GM23338 (cell line): ENCODE data around the gene CYP2A7.

ENCODE experiments used
- CREB1 ChIP-seq: fragments of 250-450 bp; sonication (Bioruptor Pico); IDR thresholded peaks from 2 replicates; pipeline ENCODE4 v1.5.0; 2020; ENCODE audit warnings: low read depth, mild to moderate bottlenecking, moderate library complexity
- EZH2 ChIP-seq: fragments of 200-600 bp; sonication (generic); IDR thresholded peaks from one replicate; pipeline ENCODE4 v1.8.0; 2017; ENCODE audit warnings: antibody characterized with exemption, mild to moderate bottlenecking, low read depth; ENCODE audit not compliant: unreplicated experiment
- EZH2phosphoT487 ChIP-seq: fragments of 200-600 bp; sonication (generic); IDR thresholded peaks from one replicate; pipeline ENCODE4 v1.8.1; 2018; ENCODE audit warnings: antibody characterized with exemption; ENCODE audit not compliant: unreplicated experiment
- JUNB ChIP-seq: IDR thresholded peaks from one replicate; pipeline ENCODE4 v1.6.1; 2016; ENCODE audit warnings: antibody characterized with exemption; ENCODE audit not compliant: unreplicated experiment
- NANOG ChIP-seq: IDR thresholded peaks from 2 replicates; pipeline ENCODE4 v1.6.1; 2016; ENCODE audit warnings: antibody characterized with exemption, borderline replicate concordance
- POLR2AphosphoS5 ChIP-seq: IDR thresholded peaks from 2 replicates; pipeline ENCODE4 v1.6.1; 2016; ENCODE audit warnings: antibody characterized with exemption, low read depth
- STAT1 ChIP-seq: IDR thresholded peaks from one replicate; pipeline ENCODE4 v1.6.1; 2016; ENCODE audit warnings: antibody characterized with exemption; ENCODE audit not compliant: unreplicated experiment
- ZNF114 ChIP-seq: fragments of 250-450 bp; sonication (Bioruptor Pico); IDR thresholded peaks from 2 replicates; pipeline ENCODE4 v1.5.0; 2020; ENCODE audit warnings: mild to moderate bottlenecking, moderate library complexity
- ZNF331 ChIP-seq: fragments of 250-450 bp; sonication (Bioruptor Pico); IDR thresholded peaks from 2 replicates; pipeline ENCODE4 v1.5.0; 2020; ENCODE audit warnings: low read depth, mild to moderate bottlenecking, moderate library complexity
- TF ChIP-seq, protein P1 (sequence below): IDR thresholded peaks from one replicate; pipeline ENCODE4 v1.6.1; 2018; ENCODE audit warnings: antibody characterized with exemption; ENCODE audit not compliant: unreplicated experiment
- TF ChIP-seq, protein P2 (sequence below), 2 experiments: fragments of 200-600 bp in 1 of 2; sonication (generic) in 1 of 2; conservative IDR thresholded peaks; 2 replicates each; pipeline versions ENCODE4 v1.5.1 to v1.6.1; 2016 to 2017; ENCODE audit warnings: antibody characterized with exemption in 2 of 2, low read depth in 2 of 2, mild to moderate bottlenecking in 2 of 2, moderate library complexity in 1 of 2
- TF ChIP-seq, protein P3 (sequence below): IDR thresholded peaks from 2 replicates; pipeline ENCODE4 v1.6.1; 2016; ENCODE audit warnings: antibody characterized with exemption
- TF ChIP-seq, protein P4 (sequence below): fragments of 250-450 bp; sonication (Bioruptor Pico); IDR thresholded peaks from 2 replicates; pipeline ENCODE4 v1.5.0; 2020; ENCODE audit warnings: mild to moderate bottlenecking, moderate library complexity

GRCh38 chr19:40893112-40893511, 11.1 kb upstream of the CYP2A7 start:
- TF ChIP-seq, protein P1, sequence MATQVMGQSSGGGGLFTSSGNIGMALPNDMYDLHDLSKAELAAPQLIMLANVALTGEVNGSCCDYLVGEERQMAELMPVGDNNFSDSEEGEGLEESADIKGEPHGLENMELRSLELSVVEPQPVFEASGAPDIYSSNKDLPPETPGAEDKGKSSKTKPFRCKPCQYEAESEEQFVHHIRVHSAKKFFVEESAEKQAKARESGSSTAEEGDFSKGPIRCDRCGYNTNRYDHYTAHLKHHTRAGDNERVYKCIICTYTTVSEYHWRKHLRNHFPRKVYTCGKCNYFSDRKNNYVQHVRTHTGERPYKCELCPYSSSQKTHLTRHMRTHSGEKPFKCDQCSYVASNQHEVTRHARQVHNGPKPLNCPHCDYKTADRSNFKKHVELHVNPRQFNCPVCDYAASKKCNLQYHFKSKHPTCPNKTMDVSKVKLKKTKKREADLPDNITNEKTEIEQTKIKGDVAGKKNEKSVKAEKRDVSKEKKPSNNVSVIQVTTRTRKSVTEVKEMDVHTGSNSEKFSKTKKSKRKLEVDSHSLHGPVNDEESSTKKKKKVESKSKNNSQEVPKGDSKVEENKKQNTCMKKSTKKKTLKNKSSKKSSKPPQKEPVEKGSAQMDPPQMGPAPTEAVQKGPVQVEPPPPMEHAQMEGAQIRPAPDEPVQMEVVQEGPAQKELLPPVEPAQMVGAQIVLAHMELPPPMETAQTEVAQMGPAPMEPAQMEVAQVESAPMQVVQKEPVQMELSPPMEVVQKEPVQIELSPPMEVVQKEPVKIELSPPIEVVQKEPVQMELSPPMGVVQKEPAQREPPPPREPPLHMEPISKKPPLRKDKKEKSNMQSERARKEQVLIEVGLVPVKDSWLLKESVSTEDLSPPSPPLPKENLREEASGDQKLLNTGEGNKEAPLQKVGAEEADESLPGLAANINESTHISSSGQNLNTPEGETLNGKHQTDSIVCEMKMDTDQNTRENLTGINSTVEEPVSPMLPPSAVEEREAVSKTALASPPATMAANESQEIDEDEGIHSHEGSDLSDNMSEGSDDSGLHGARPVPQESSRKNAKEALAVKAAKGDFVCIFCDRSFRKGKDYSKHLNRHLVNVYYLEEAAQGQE: no peak
- TF ChIP-seq, protein P2, sequence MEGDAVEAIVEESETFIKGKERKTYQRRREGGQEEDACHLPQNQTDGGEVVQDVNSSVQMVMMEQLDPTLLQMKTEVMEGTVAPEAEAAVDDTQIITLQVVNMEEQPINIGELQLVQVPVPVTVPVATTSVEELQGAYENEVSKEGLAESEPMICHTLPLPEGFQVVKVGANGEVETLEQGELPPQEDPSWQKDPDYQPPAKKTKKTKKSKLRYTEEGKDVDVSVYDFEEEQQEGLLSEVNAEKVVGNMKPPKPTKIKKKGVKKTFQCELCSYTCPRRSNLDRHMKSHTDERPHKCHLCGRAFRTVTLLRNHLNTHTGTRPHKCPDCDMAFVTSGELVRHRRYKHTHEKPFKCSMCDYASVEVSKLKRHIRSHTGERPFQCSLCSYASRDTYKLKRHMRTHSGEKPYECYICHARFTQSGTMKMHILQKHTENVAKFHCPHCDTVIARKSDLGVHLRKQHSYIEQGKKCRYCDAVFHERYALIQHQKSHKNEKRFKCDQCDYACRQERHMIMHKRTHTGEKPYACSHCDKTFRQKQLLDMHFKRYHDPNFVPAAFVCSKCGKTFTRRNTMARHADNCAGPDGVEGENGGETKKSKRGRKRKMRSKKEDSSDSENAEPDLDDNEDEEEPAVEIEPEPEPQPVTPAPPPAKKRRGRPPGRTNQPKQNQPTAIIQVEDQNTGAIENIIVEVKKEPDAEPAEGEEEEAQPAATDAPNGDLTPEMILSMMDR (conservative IDR thresholded peaks at IDR 0.05; ENCODE audit: low read depth in 2 of 2): no peak
- no peak for TF ChIP-seq EZH2
- TF ChIP-seq EZH2phosphoT487: no peak
- TF ChIP-seq POLR2AphosphoS5: no peak
- no peak for TF ChIP-seq STAT1
- TF ChIP-seq NANOG: no peak
- no peak for TF ChIP-seq CREB1 (CRISPR knock-in tag)
- TF ChIP-seq, protein P3, sequence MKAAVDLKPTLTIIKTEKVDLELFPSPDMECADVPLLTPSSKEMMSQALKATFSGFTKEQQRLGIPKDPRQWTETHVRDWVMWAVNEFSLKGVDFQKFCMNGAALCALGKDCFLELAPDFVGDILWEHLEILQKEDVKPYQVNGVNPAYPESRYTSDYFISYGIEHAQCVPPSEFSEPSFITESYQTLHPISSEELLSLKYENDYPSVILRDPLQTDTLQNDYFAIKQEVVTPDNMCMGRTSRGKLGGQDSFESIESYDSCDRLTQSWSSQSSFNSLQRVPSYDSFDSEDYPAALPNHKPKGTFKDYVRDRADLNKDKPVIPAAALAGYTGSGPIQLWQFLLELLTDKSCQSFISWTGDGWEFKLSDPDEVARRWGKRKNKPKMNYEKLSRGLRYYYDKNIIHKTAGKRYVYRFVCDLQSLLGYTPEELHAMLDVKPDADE: no peak
- TF ChIP-seq JUNB: no peak
- TF ChIP-seq, protein P4, sequence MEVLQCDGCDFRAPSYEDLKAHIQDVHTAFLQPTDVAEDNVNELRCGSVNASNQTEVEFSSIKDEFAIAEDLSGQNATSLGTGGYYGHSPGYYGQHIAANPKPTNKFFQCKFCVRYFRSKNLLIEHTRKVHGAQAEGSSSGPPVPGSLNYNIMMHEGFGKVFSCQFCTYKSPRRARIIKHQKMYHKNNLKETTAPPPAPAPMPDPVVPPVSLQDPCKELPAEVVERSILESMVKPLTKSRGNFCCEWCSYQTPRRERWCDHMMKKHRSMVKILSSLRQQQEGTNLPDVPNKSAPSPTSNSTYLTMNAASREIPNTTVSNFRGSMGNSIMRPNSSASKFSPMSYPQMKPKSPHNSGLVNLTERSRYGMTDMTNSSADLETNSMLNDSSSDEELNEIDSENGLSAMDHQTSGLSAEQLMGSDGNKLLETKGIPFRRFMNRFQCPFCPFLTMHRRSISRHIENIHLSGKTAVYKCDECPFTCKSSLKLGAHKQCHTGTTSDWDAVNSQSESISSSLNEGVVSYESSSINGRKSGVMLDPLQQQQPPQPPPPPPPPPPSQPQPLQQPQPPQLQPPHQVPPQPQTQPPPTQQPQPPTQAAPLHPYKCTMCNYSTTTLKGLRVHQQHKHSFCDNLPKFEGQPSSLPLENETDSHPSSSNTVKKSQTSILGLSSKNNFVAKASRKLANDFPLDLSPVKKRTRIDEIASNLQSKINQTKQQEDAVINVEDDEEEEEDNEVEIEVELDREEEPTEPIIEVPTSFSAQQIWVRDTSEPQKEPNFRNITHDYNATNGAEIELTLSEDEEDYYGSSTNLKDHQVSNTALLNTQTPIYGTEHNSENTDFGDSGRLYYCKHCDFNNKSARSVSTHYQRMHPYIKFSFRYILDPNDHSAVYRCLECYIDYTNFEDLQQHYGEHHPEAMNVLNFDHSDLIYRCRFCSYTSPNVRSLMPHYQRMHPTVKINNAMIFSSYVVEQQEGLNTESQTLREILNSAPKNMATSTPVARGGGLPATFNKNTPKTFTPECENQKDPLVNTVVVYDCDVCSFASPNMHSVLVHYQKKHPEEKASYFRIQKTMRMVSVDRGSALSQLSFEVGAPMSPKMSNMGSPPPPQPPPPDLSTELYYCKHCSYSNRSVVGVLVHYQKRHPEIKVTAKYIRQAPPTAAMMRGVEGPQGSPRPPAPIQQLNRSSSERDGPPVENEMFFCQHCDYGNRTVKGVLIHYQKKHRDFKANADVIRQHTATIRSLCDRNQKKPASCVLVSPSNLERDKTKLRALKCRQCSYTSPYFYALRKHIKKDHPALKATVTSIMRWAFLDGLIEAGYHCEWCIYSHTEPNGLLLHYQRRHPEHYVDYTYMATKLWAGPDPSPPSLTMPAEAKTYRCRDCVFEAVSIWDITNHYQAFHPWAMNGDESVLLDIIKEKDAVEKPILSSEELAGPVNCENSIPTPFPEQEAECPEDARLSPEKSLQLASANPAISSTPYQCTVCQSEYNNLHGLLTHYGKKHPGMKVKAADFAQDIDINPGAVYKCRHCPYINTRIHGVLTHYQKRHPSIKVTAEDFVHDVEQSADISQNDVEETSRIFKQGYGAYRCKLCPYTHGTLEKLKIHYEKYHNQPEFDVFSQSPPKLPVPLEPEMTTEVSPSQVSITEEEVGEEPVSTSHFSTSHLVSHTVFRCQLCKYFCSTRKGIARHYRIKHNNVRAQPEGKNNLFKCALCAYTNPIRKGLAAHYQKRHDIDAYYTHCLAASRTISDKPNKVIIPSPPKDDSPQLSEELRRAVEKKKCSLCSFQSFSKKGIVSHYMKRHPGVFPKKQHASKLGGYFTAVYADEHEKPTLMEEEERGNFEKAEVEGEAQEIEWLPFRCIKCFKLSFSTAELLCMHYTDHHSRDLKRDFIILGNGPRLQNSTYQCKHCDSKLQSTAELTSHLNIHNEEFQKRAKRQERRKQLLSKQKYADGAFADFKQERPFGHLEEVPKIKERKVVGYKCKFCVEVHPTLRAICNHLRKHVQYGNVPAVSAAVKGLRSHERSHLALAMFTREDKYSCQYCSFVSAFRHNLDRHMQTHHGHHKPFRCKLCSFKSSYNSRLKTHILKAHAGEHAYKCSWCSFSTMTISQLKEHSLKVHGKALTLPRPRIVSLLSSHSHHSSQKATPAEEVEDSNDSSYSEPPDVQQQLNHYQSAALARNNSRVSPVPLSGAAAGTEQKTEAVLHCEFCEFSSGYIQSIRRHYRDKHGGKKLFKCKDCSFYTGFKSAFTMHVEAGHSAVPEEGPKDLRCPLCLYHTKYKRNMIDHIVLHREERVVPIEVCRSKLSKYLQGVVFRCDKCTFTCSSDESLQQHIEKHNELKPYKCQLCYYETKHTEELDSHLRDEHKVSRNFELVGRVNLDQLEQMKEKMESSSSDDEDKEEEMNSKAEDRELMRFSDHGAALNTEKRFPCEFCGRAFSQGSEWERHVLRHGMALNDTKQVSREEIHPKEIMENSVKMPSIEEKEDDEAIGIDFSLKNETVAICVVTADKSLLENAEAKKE: no peak
- TF ChIP-seq ZNF114 (CRISPR knock-in tag): no peak
- no peak for TF ChIP-seq ZNF331
